GM23338 (cell line): ENCODE measurements around the gene NEURL3.

Experiments used
- CREB1 ChIP-seq: fragments of 250-450 bp; sonication (Bioruptor Pico); IDR thresholded peaks from 2 replicates; pipeline ENCODE4 v1.5.0; 2020; ENCODE audit warnings: low read depth, mild to moderate bottlenecking, moderate library complexity
- EZH2 ChIP-seq: fragments of 200-600 bp; sonication (generic); IDR thresholded peaks from one replicate; pipeline ENCODE4 v1.8.0; 2017; ENCODE audit warnings: antibody characterized with exemption, mild to moderate bottlenecking, low read depth; ENCODE audit not compliant: unreplicated experiment
- EZH2phosphoT487 ChIP-seq: fragments of 200-600 bp; sonication (generic); IDR thresholded peaks from one replicate; pipeline ENCODE4 v1.8.1; 2018; ENCODE audit warnings: antibody characterized with exemption; ENCODE audit not compliant: unreplicated experiment
- JUNB ChIP-seq: IDR thresholded peaks from one replicate; pipeline ENCODE4 v1.6.1; 2016; ENCODE audit warnings: antibody characterized with exemption; ENCODE audit not compliant: unreplicated experiment
- POLR2AphosphoS5 ChIP-seq: IDR thresholded peaks from 2 replicates; pipeline ENCODE4 v1.6.1; 2016; ENCODE audit warnings: antibody characterized with exemption, low read depth
- ZNF114 ChIP-seq: fragments of 250-450 bp; sonication (Bioruptor Pico); IDR thresholded peaks from 2 replicates; pipeline ENCODE4 v1.5.0; 2020; ENCODE audit warnings: mild to moderate bottlenecking, moderate library complexity
- TF ChIP-seq, protein P1 (sequence below), 2 experiments: fragments of 200-600 bp in 1 of 2; sonication (generic) in 1 of 2; conservative IDR thresholded peaks; 2 replicates each; pipeline versions ENCODE4 v1.5.1 to v1.6.1; 2016 to 2017; ENCODE audit warnings: antibody characterized with exemption in 2 of 2, low read depth in 2 of 2, mild to moderate bottlenecking in 2 of 2, moderate library complexity in 1 of 2
- TF ChIP-seq, protein P2 (sequence below): IDR thresholded peaks from one replicate; pipeline ENCODE4 v1.6.1; 2018; ENCODE audit warnings: antibody characterized with exemption; ENCODE audit not compliant: unreplicated experiment

DNA sequence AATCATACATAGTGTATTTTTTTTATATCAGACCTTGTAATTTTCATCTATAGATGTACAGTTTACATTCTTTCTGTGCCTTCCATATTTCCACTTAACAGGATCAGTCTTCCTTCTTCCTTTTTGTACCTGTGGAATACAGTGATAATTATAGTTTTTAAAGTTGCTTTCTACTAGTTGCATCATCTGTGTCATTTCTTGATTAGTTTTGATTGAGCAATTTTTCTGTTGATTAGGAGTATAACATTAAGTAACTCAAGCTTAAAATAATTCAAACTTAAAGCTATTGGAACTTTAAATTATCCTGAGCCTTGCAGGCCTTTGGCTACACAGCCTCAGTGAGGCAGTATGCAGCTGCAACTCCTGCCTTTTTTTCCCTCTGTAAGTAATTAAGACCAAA, 57.4 kb downstream of the NEURL3 start:
- TF ChIP-seq, protein P1, sequence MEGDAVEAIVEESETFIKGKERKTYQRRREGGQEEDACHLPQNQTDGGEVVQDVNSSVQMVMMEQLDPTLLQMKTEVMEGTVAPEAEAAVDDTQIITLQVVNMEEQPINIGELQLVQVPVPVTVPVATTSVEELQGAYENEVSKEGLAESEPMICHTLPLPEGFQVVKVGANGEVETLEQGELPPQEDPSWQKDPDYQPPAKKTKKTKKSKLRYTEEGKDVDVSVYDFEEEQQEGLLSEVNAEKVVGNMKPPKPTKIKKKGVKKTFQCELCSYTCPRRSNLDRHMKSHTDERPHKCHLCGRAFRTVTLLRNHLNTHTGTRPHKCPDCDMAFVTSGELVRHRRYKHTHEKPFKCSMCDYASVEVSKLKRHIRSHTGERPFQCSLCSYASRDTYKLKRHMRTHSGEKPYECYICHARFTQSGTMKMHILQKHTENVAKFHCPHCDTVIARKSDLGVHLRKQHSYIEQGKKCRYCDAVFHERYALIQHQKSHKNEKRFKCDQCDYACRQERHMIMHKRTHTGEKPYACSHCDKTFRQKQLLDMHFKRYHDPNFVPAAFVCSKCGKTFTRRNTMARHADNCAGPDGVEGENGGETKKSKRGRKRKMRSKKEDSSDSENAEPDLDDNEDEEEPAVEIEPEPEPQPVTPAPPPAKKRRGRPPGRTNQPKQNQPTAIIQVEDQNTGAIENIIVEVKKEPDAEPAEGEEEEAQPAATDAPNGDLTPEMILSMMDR (conservative IDR thresholded peaks at IDR 0.05; ENCODE audit: low read depth in 2 of 2), result no peak
- TF ChIP-seq JUNB (no peak), EZH2phosphoT487 (no peak), EZH2 (no peak), POLR2AphosphoS5 (no peak), ZNF114 (no peak), CREB1 (CRISPR knock-in tag) (no peak)
- TF ChIP-seq, protein P2, sequence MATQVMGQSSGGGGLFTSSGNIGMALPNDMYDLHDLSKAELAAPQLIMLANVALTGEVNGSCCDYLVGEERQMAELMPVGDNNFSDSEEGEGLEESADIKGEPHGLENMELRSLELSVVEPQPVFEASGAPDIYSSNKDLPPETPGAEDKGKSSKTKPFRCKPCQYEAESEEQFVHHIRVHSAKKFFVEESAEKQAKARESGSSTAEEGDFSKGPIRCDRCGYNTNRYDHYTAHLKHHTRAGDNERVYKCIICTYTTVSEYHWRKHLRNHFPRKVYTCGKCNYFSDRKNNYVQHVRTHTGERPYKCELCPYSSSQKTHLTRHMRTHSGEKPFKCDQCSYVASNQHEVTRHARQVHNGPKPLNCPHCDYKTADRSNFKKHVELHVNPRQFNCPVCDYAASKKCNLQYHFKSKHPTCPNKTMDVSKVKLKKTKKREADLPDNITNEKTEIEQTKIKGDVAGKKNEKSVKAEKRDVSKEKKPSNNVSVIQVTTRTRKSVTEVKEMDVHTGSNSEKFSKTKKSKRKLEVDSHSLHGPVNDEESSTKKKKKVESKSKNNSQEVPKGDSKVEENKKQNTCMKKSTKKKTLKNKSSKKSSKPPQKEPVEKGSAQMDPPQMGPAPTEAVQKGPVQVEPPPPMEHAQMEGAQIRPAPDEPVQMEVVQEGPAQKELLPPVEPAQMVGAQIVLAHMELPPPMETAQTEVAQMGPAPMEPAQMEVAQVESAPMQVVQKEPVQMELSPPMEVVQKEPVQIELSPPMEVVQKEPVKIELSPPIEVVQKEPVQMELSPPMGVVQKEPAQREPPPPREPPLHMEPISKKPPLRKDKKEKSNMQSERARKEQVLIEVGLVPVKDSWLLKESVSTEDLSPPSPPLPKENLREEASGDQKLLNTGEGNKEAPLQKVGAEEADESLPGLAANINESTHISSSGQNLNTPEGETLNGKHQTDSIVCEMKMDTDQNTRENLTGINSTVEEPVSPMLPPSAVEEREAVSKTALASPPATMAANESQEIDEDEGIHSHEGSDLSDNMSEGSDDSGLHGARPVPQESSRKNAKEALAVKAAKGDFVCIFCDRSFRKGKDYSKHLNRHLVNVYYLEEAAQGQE, result no peak
